ENCODE data around the gene CES5A. TPM values are rescaled to one million over a fixed set of nuclear protein-coding genes. Genes with fewer than 3 reads are reported as not detected.

CES5A gene
- total and polyA plus RNA-seq, 5 experiments from 2014 or later: not detected

- H3K27me3 Mint-ChIP-seq: peaks cover 8 to 41% (median 14%) of the 10 kb centered on the region in 5 donors
- H3K4me1 Mint-ChIP-seq: no peaks in the 10 kb centered on the region
- no peak overlapping the region for H3K4me3 Mint-ChIP-seq
- peaks cover 0 to 24% (median 0%) of the 10 kb centered on the region in 3 donors for H3K36me3 Mint-ChIP-seq
- no peak overlapping the region for H3K27ac Mint-ChIP-seq
- DNase-seq (no peak), ATAC-seq (no peak)
- peaks cover 4 to 30% (median 18%) of the 10 kb centered on the region in 9 donors for H3K9me3 Mint-ChIP-seq
- POLR2A ChIA-PET: no interaction called here
Measured at GRCh38 chr16:55906123-55906522, 30.9 kb upstream of the CES5A start.

- no peak for DNase-seq
- POLR2A ChIA-PET: no interaction called here
- H3K27me3 Mint-ChIP-seq: peaks cover 5 to 36% (median 11%) of the 10 kb centered on the region in 5 donors
- ATAC-seq: no peak
- no peak overlapping the region for H3K4me3 Mint-ChIP-seq
- peaks cover 4 to 26% (median 18%) of the 10 kb centered on the region in 9 donors for H3K9me3 Mint-ChIP-seq
- H3K36me3 Mint-ChIP-seq: peaks cover 0 to 24% (median 0%) of the 10 kb centered on the region in 3 donors
- H3K27ac Mint-ChIP-seq: peak overlapping the region in 1 of 10 donors; percentile 41
- H3K4me1 Mint-ChIP-seq: no peaks in the 10 kb centered on the region
Measured at GRCh38 chr16:55905651-55906050, 30.5 kb upstream of the CES5A start.

GRCh38 chr16:55901566-55902217 lies 26.5 kb upstream of the CES5A start:
- Mint-ChIP-seq H3K4me1 (no peaks in the 10 kb centered on the region), H3K36me3 (peaks cover 0 to 24% (median 0%) of the 10 kb centered on the region in 3 donors), H3K27ac (no peak overlapping the region), H3K4me3 (no peak overlapping the region), H3K27me3 (peaks cover 0 to 26% (median 13%) of the 10 kb centered on the region in 5 donors), H3K9me3 (peaks cover 6 to 36% (median 22%) of the 10 kb centered on the region in 9 donors)
- ATAC-seq (no peak), DNase-seq (no peak)
- POLR2A ChIA-PET: no interaction called here

GRCh38 chr16:55900616-55901393 lies 25.6 kb upstream of the CES5A start:
- Mint-ChIP-seq H3K27ac (peak overlapping the region in 1 of 10 donors; percentile 47), H3K9me3 (peaks cover 6 to 42% (median 23%) of the 10 kb centered on the region in 9 donors), H3K4me1 (no peaks in the 10 kb centered on the region), H3K36me3 (peaks cover 0 to 29% (median 0%) of the 10 kb centered on the region in 3 donors), H3K27me3 (peaks cover 0 to 26% (median 10%) of the 10 kb centered on the region in 5 donors), H3K4me3 (no peak overlapping the region)
- POLR2A ChIA-PET: no interaction called here
- ATAC-seq: no peak
- no peak for DNase-seq

GRCh38 chr16:55899857-55900256 lies 24.7 kb upstream of the CES5A start:
- Mint-ChIP-seq H3K27me3 (peaks cover 0 to 26% (median 10%) of the 10 kb centered on the region in 5 donors), H3K9me3 (peaks cover 6 to 50% (median 28%) of the 10 kb centered on the region in 9 donors), H3K36me3 (peaks cover 0 to 28% (median 3%) of the 10 kb centered on the region in 3 donors), H3K4me3 (no peak overlapping the region), H3K4me1 (no peaks in the 10 kb centered on the region), H3K27ac (no peak overlapping the region)
- POLR2A ChIA-PET: no interaction called here
- ATAC-seq (no peak), DNase-seq (no peak)

- DNase-seq (no peak), ATAC-seq (no peak)
- H3K27ac Mint-ChIP-seq: peak overlapping the region in 1 of 10 donors; percentile 54
- POLR2A ChIA-PET: no interaction called here
- H3K4me3 Mint-ChIP-seq: no peak overlapping the region
- H3K27me3 Mint-ChIP-seq: peaks cover 0 to 26% (median 9%) of the 10 kb centered on the region in 5 donors
- H3K9me3 Mint-ChIP-seq: peaks cover 9 to 46% (median 20%) of the 10 kb centered on the region in 9 donors
- no peaks in the 10 kb centered on the region for H3K4me1 Mint-ChIP-seq
- peaks cover 0 to 17% (median 3%) of the 10 kb centered on the region in 3 donors for H3K36me3 Mint-ChIP-seq
Measured at GRCh38 chr16:55898592-55898991, 23.4 kb upstream of the CES5A start.

GRCh38 chr16:55892821-55893220 lies 17.6 kb upstream of the CES5A start:
- H3K36me3 Mint-ChIP-seq: peaks cover 0 to 32% (median 10%) of the 10 kb centered on the region in 3 donors
- no peak for ATAC-seq
- DNase-seq: no peak
- H3K9me3 Mint-ChIP-seq: peaks cover 13 to 69% (median 48%) of the 10 kb centered on the region in 9 donors
- no peak overlapping the region for H3K27ac Mint-ChIP-seq
- H3K4me1 Mint-ChIP-seq: no peaks in the 10 kb centered on the region
- H3K27me3 Mint-ChIP-seq: peaks cover 0 to 10% (median under 1%) of the 10 kb centered on the region in 5 donors
- H3K4me3 Mint-ChIP-seq: no peak overlapping the region
- POLR2A ChIA-PET: no interaction called here

- ATAC-seq (no peak), DNase-seq (no peak)
- Mint-ChIP-seq H3K4me3 (no peak overlapping the region), H3K27ac (peak overlapping the region in 1 of 10 donors; percentile 71), H3K27me3 (peaks cover 1 to 14% (median 3%) of the 10 kb centered on the region in 5 donors), H3K9me3 (peaks cover 3 to 47% (median 32%) of the 10 kb centered on the region in 9 donors), H3K4me1 (no peaks in the 10 kb centered on the region), H3K36me3 (peaks cover 0 to 27% (median 7%) of the 10 kb centered on the region in 3 donors)
- POLR2A ChIA-PET: no interaction called here
Measured at GRCh38 chr16:55889518-55889917, 14.3 kb upstream of the CES5A start.

- no peak overlapping the region for H3K27ac Mint-ChIP-seq
- POLR2A ChIA-PET: no interaction called here
- H3K27me3 Mint-ChIP-seq: peaks cover 1 to 15% (median 3%) of the 10 kb centered on the region in 5 donors
- H3K9me3 Mint-ChIP-seq: peaks cover 3 to 42% (median 30%) of the 10 kb centered on the region in 9 donors
- H3K4me3 Mint-ChIP-seq: no peak overlapping the region
- H3K4me1 Mint-ChIP-seq: no peaks in the 10 kb centered on the region
- peaks cover 0 to 27% (median 7%) of the 10 kb centered on the region in 3 donors for H3K36me3 Mint-ChIP-seq
- ATAC-seq: no peak
- no peak for DNase-seq
Measured at GRCh38 chr16:55888546-55888945, 13.4 kb upstream of the CES5A start.

- H3K36me3 Mint-ChIP-seq: no peaks in the 10 kb centered on the region
- no peak overlapping the region for H3K27ac Mint-ChIP-seq
- H3K4me1 Mint-ChIP-seq: no peaks in the 10 kb centered on the region
- peaks cover 0 to 22% (median 5%) of the 10 kb centered on the region in 5 donors for H3K27me3 Mint-ChIP-seq
- no peak overlapping the region for H3K4me3 Mint-ChIP-seq
- peaks cover 0 to 13% (median 0%) of the 10 kb centered on the region in 9 donors for H3K9me3 Mint-ChIP-seq
- ATAC-seq (no peak), DNase-seq (no peak)
- POLR2A ChIA-PET: no interaction called here
Measured at GRCh38 chr16:55876854-55877253, 1.7 kb upstream of the CES5A start.

- ATAC-seq: no peak
- Mint-ChIP-seq H3K9me3 (peaks cover 0 to 2% (median 0%) of the 10 kb centered on the region in 9 donors), H3K4me3 (no peak overlapping the region), H3K4me1 (no peaks in the 10 kb centered on the region), H3K27me3 (peaks cover 6 to 25% (median 8%) of the 10 kb centered on the region in 5 donors), H3K36me3 (no peaks in the 10 kb centered on the region), H3K27ac (no peak overlapping the region)
- no peak for DNase-seq
- POLR2A ChIA-PET: no interaction called here
Measured at GRCh38 chr16:55873122-55873521, 2.1 kb downstream of the CES5A start.

GRCh38 chr16:55872130-55872529 lies 3.0 kb downstream of the CES5A start:
- POLR2A ChIA-PET: no interaction called here
- no peaks in the 10 kb centered on the region for H3K36me3 Mint-ChIP-seq
- no peak for DNase-seq
- H3K4me3 Mint-ChIP-seq: peak overlapping the region in 1 of 10 donors; percentile 34
- no peaks in the 10 kb centered on the region for H3K4me1 Mint-ChIP-seq
- no peak for ATAC-seq
- H3K9me3 Mint-ChIP-seq: peaks cover 0 to 2% (median 0%) of the 10 kb centered on the region in 9 donors
- H3K27ac Mint-ChIP-seq: no peak overlapping the region
- H3K27me3 Mint-ChIP-seq: peaks cover 7 to 35% (median 11%) of the 10 kb centered on the region in 5 donors

Measured in naive thymus-derived CD8-positive, alpha-beta T cell (primary cell).